ENCODE results near the gene ABHD16A.

- TF ChIP-seq, protein P1, sequence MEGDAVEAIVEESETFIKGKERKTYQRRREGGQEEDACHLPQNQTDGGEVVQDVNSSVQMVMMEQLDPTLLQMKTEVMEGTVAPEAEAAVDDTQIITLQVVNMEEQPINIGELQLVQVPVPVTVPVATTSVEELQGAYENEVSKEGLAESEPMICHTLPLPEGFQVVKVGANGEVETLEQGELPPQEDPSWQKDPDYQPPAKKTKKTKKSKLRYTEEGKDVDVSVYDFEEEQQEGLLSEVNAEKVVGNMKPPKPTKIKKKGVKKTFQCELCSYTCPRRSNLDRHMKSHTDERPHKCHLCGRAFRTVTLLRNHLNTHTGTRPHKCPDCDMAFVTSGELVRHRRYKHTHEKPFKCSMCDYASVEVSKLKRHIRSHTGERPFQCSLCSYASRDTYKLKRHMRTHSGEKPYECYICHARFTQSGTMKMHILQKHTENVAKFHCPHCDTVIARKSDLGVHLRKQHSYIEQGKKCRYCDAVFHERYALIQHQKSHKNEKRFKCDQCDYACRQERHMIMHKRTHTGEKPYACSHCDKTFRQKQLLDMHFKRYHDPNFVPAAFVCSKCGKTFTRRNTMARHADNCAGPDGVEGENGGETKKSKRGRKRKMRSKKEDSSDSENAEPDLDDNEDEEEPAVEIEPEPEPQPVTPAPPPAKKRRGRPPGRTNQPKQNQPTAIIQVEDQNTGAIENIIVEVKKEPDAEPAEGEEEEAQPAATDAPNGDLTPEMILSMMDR (IDR thresholded peaks at IDR 0.05 in 8 of 11, conservative IDR thresholded peaks at IDR 0.05 in 3 of 11): no peak
- peak in 1 of 3 donors; percentile 40 for TF ChIP-seq POLR2A (IDR thresholded peaks at IDR 0.05)
Measured at GRCh38 chr6:31734821-31735406, 31.8 kb upstream of the ABHD16A start.
